Upper lobe of left lung (tissue), 4 donors: ENCODE results near the gene PAM.

Experiments used
- CTCF ChIP-seq, 6 experiments: fragments of 450-650 bp in 4 of 6; fragments of 200-600 bp in 2 of 6; sonication (generic) in 2 of 6; IDR thresholded peaks; one replicate each; pipeline ENCODE4 v1.5.1; 2016 to 2019; ENCODE audit warnings: antibody characterized with exemption in 6 of 6
- POLR2A ChIP-seq, 4 donors: fragments of 450-650 bp; IDR thresholded peaks; one replicate each; pipeline ENCODE4 v1.5.1; 2016 to 2017; ENCODE audit warnings: antibody characterized with exemption in 4 of 4, mild to moderate bottlenecking in 2 of 4

- TF ChIP-seq CTCF (IDR thresholded peaks at IDR 0.05) (no peak), POLR2A (IDR thresholded peaks at IDR 0.05) (no peak)
Observed at GRCh38 chr5:102974177-102974576, 219.1 kb downstream of the PAM start.
